Measurements from ENCODE around the gene HCST.
"Not testable (repeated sequence)": the region's sequence is repeated elsewhere in the genome, so short reads cannot be mapped to it uniquely, and the experiment has no call there.

The HCST gene

GRCh38 chr19:35883882-35884281, 18.4 kb upstream of the HCST start:
- TF ChIP-seq POLR2A (IDR thresholded peaks at IDR 0.05; ENCODE audit: low read depth, low read length) (no peak), POLR2AphosphoS5 (IDR thresholded peaks at IDR 0.05; ENCODE audit: low read depth, low read length) (no peak), TAF1 (IDR thresholded peaks at IDR 0.05; ENCODE audit: borderline replicate concordance, low read depth, low read length) (no peak)
- no peak for FAIRE-seq

GRCh38 chr19:35885225-35885738, 17.0 kb upstream of the HCST start:
- FAIRE-seq (no peak), DNase-seq (ENCODE audit: insufficient read length) (no peak)
- TF ChIP-seq POLR2AphosphoS5 (IDR thresholded peaks at IDR 0.05; ENCODE audit: low read depth, low read length), result peak; percentile 44; the same call in 1 of the 2 replicates
- no peak for TF ChIP-seq TAF1 (IDR thresholded peaks at IDR 0.05; ENCODE audit: borderline replicate concordance, low read depth, low read length)
- TF ChIP-seq POLR2A (IDR thresholded peaks at IDR 0.05; ENCODE audit: low read depth, low read length), result peak; percentile 18; the same call in 1 of the 2 replicates

More at GRCh38 chr19:35883882-35884281, 18.4 kb upstream of the HCST start:
- no peak for DNase-seq (ENCODE audit: insufficient read length)

GRCh38 chr19:35885904-35886303, 16.4 kb upstream of the HCST start:
- no peak for FAIRE-seq
- TF ChIP-seq POLR2AphosphoS5 (IDR thresholded peaks at IDR 0.05; ENCODE audit: low read depth, low read length) (no peak), POLR2A (IDR thresholded peaks at IDR 0.05; ENCODE audit: low read depth, low read length) (no peak), TAF1 (IDR thresholded peaks at IDR 0.05; ENCODE audit: borderline replicate concordance, low read depth, low read length) (no peak)
- DNase-seq (ENCODE audit: insufficient read length), result no peak

GRCh38 chr19:35887197-35887596, 15.1 kb upstream of the HCST start:
- TF ChIP-seq POLR2AphosphoS5 (IDR thresholded peaks at IDR 0.05; ENCODE audit: low read depth, low read length) (peak; percentile 66; the same call in 1 of the 2 replicates), TAF1 (IDR thresholded peaks at IDR 0.05; ENCODE audit: borderline replicate concordance, low read depth, low read length) (no peak), POLR2A (IDR thresholded peaks at IDR 0.05; ENCODE audit: low read depth, low read length) (peak; percentile 48)
- no peak for FAIRE-seq
- DNase-seq (ENCODE audit: insufficient read length), result no peak

GRCh38 chr19:35888398-35888797, 13.9 kb upstream of the HCST start:
- no peak for FAIRE-seq

DNA sequence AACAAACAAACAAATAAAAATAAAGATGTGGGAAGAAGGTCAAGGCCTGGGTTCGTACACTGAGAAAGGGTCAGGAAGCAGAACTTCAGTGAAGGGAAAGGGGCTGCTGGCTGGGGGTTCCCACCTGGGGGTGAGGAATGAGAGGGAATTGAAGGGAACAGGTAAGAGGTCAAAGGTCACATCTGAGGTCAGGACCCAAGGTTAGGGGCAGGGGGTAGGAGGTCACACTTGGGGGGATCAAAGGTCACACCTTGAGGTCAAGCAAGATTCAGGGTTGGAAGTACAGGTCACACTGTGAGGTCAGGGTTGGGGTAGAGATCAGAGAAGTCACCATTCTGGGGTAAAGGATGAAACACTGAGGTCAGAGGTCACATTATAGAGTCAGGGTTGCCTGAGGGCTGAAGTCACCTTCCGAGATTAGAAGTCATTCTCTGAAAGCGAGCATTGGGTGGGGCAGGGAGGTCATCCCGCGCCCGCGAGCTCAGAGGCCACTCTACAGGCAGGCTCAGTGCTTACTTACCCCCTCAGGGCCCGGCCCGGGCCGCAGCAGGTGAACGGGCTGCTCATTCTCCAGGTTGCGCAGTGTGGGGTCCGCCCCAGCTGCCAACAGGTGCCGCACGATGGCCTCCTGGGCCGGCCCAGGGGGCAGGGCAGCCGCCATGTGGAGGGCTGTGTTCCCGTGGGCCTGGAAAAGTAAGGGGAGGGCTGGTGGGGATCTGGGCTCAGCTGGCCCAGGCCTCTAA, 12.8 kb upstream of the HCST start:
- TF ChIP-seq POLR2AphosphoS5 (IDR thresholded peaks at IDR 0.05; ENCODE audit: low read depth, low read length), result no peak
- DNase-seq (ENCODE audit: insufficient read length), result no peak
- FAIRE-seq, result no peak

More at GRCh38 chr19:35888398-35888797, 13.9 kb upstream of the HCST start:
- TF ChIP-seq POLR2A (IDR thresholded peaks at IDR 0.05; ENCODE audit: low read depth, low read length), result no peak
- no peak for TF ChIP-seq TAF1 (IDR thresholded peaks at IDR 0.05; ENCODE audit: borderline replicate concordance, low read depth, low read length)
- no peak for TF ChIP-seq POLR2AphosphoS5 (IDR thresholded peaks at IDR 0.05; ENCODE audit: low read depth, low read length)
- no peak for DNase-seq (ENCODE audit: insufficient read length)

DNA sequence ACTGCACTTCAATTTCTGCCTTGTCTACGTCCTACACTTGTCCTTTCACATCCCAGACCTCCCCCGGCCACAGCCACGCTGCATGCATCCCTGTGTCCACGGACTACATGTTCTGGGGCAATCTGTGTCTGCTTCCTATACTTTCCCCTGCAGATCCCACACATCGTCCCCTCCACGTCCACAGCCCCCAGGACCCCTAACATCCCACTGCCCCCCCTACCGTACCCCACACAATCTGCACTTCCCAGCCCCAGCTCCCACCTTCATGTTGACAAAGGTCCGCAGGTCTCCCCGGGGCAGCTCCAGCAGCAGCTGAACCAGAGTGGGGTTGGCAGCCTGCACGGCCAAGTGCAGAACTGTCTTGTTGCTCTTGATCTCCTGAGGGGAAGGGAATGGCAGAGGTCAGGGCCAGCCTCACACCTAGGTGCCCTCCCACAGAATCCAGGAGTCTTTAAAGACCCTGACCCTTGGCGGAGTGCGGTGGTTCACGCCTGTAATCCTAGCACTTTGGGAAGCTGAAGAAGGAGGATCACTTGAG, 12.1 kb upstream of the HCST start:
- DNase-seq (ENCODE audit: insufficient read length) (no peak), FAIRE-seq (no peak)
- no peak for TF ChIP-seq TAF1 (IDR thresholded peaks at IDR 0.05; ENCODE audit: borderline replicate concordance, low read depth, low read length)
- TF ChIP-seq POLR2AphosphoS5 (IDR thresholded peaks at IDR 0.05; ENCODE audit: low read depth, low read length), result peak; percentile 44; the same call in 1 of the 2 replicates
- TF ChIP-seq POLR2A (IDR thresholded peaks at IDR 0.05; ENCODE audit: low read depth, low read length), result peak; percentile 50

GRCh38 chr19:35891819-35892218, 10.5 kb upstream of the HCST start:
- FAIRE-seq; DNase-seq (ENCODE audit: insufficient read length): not testable (repeated sequence)
- TF ChIP-seq POLR2A (IDR thresholded peaks at IDR 0.05; ENCODE audit: low read depth, low read length), result 0 out of 2 replicates have a peak, but pooled peaks have one; percentile 18

DNA sequence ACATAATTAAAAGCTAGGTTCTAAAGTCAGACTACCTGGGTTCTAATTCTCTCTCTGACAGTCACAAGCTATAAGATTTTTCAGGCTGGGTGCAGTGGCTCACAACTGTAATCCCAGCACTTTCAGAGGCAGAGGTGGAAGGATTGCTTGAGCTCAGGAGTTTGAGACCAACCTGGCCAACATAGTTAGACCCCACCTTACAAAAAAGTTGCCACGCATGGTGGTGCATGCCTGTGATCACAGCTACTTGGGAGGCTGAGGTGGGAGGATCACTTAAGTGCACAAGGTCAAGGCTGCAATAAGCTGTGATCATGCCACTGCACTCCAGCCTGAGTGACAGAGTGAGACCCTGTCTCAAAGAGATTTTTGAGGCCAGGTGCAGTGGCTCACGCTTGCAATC, 8.0 kb upstream of the HCST start:
- FAIRE-seq, result no peak
- no peak for DNase-seq (ENCODE audit: insufficient read length)
- TF ChIP-seq TAF1 (IDR thresholded peaks at IDR 0.05; ENCODE audit: borderline replicate concordance, low read depth, low read length) (no peak), POLR2A (IDR thresholded peaks at IDR 0.05; ENCODE audit: low read depth, low read length) (no peak; the same call in 1 of the 2 replicates), POLR2AphosphoS5 (IDR thresholded peaks at IDR 0.05; ENCODE audit: low read depth, low read length) (no peak)

DNA sequence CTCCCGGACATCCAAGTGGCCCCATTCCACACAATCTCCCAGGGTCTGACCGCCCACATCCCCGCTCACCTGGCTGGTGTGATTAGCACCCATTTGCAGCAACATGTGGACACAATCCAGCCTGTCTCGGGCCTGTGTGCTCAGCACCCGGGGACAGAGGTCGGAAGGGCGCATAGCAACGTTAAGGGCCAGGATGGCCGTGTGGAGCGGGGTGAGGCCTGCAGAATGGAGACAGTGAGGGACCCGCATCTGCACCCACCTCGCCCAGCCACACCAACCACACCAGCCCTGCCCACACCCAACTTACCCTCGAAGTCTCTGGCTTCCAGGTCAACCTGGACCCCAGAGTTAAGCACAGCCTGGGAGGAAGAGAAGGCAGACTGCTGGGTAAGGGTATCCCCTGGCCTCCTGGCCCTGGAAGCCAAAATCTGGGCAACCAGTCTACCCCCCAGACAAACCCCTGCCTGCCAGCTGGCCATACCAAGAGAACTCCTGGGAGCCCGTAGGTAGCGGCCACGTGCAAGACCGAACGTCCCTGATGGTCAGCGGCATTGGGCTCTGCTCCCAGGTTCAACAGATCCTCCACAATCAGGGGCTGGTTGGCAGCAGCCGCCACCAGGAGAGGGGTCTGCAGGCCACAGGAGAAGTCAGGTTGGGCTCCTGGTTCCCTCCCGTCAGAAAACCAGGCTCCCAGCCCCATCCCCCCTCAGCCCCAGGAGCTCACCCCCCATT, 6.3 kb upstream of the HCST start:
- FAIRE-seq, result no peak
- TF ChIP-seq TAF1 (IDR thresholded peaks at IDR 0.05; ENCODE audit: borderline replicate concordance, low read depth, low read length) (no peak), POLR2AphosphoS5 (IDR thresholded peaks at IDR 0.05; ENCODE audit: low read depth, low read length) (0 out of 2 replicates have a peak, but pooled peaks have one; percentile 21), POLR2A (IDR thresholded peaks at IDR 0.05; ENCODE audit: low read depth, low read length) (no peak; the same call in 1 of the 2 replicates)

DNA sequence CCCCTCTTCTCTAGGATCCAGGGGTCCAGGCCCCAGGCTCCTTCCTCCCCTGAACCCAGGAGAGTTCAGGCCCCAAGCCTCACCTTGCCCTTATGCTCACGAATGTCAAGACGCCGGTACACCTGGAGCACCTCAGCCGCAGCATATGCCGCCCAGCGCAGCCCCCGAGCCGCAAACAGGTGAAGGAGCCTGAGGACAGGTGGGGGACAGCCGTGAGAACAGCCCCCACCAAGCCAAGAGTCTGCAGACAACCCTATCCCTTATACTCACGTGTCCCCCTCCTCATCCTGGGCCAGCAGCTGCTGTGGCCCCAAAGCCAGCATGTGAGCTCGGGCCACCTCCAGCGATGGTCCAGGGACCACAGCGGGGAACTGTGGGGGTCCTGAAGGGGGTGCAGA, 5.7 kb upstream of the HCST start:
- TF ChIP-seq POLR2A (IDR thresholded peaks at IDR 0.05; ENCODE audit: low read depth, low read length) (no peak), POLR2AphosphoS5 (IDR thresholded peaks at IDR 0.05; ENCODE audit: low read depth, low read length) (no peak), TAF1 (IDR thresholded peaks at IDR 0.05; ENCODE audit: borderline replicate concordance, low read depth, low read length) (no peak)
- DNase-seq (ENCODE audit: insufficient read length), result no peak
- FAIRE-seq, result no peak

More for the DNA sequence above, 6.3 kb upstream of the HCST start:
- DNase-seq (ENCODE audit: insufficient read length), result no peak

Data from GM12892 (cell line).